ENCODE results near the gene RFTN1. TPM values are rescaled to one million over a fixed set of nuclear protein-coding genes. Genes with fewer than 3 reads are reported as not detected.

The RFTN1 gene
- total RNA-seq, 1 donor from 2014 or later, result 34.7 TPM

DNA sequence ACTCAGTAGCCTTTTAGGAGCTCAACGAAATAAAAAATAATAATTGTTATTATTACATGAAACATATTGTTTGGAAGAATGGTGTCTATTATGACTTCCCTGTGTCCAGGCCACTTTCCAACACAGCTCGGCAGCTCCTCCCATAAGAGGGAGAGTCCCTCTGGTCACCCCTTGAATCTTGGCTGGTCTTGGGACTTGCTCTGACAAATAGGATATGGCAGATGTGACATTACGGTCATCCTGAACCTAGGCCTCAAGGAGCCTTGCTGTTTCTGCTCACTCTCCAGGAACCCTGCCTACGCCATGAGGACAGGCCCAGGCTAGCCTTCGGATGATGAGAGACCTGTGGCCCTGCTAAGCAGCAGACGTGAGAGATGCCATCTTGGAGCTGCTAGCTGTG is 176.7 kb downstream of the RFTN1 start:
- TF ChIP-seq, protein P1, sequence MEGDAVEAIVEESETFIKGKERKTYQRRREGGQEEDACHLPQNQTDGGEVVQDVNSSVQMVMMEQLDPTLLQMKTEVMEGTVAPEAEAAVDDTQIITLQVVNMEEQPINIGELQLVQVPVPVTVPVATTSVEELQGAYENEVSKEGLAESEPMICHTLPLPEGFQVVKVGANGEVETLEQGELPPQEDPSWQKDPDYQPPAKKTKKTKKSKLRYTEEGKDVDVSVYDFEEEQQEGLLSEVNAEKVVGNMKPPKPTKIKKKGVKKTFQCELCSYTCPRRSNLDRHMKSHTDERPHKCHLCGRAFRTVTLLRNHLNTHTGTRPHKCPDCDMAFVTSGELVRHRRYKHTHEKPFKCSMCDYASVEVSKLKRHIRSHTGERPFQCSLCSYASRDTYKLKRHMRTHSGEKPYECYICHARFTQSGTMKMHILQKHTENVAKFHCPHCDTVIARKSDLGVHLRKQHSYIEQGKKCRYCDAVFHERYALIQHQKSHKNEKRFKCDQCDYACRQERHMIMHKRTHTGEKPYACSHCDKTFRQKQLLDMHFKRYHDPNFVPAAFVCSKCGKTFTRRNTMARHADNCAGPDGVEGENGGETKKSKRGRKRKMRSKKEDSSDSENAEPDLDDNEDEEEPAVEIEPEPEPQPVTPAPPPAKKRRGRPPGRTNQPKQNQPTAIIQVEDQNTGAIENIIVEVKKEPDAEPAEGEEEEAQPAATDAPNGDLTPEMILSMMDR (conservative IDR thresholded peaks at IDR 0.05; ENCODE audit: low read depth, low read length), result no peak
- DNase-seq (ENCODE audit: low read depth), result no peak
- no peak overlapping the region for H3K4me3 ChIP-seq (ENCODE audit: low read depth, low read length)

DNA sequence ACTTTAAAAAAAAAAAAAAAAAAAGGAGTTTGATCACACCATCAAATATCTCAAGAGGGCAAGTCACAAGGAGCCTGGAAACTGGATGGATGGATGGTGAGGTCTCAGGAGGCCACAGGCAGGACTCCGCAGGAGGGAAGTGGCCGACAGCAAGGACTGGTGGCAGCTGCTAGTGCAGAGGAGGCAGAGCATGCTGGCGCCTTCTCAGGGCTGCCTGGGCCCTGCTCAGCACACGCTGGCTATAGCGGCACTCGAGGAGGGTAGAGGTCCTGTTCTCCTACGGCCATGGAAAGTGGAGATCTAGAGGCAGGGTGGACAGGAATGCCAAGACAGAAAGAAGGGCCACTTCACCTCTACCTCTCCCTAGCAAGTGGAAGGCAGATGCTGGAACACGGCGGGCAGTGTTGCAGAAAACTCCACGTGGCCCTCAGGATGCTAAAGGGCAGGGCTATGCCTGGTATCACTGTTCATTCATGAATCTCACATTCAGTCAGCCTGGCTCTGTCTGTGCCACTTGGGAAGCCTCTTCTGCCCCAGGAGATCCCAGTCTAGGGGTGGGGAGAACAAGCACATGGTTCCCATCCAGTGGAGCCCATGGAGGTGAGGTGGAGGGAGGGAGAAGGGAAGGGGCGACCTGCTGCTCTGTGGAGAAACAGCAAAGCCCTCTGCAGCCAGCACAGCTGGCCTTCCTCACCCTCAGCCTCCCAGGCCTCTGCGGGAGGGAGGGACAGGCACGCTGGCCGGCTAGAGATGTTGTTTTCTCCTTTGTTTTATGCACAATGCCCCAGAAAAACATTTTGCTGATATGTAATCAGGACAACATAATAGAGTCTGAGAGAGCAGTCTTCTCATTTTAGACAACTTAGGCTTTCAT is 177.5 kb downstream of the RFTN1 start:
- TF ChIP-seq, protein P1 (conservative IDR thresholded peaks at IDR 0.05; ENCODE audit: low read depth, low read length), result no peak
- H3K4me3 ChIP-seq (ENCODE audit: low read depth, low read length), result no peak overlapping the region
- DNase-seq (ENCODE audit: low read depth), result no peak

DNA sequence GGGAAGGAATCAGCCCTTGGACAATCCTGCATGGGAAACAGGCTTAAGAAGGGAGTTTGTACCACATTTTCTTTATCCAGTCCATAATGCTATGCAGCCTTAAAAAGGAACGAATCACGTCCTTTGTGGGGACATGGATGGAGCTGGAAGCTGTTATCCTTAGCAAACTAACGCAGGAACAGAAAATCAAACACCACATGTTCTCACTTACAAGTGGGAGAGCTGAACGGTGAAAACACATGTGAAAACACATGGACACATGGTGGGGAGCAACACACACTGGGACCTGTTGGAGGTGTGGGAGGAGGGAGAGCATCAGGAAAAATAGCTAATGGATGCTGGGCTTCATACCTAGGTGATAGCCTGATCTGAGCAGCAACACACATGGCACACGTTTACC is 178.2 kb downstream of the RFTN1 start:
- TF ChIP-seq, protein P1 (conservative IDR thresholded peaks at IDR 0.05; ENCODE audit: low read depth, low read length), result no peak
- H3K4me3 ChIP-seq (ENCODE audit: low read depth, low read length), result no peak overlapping the region
- no peak for DNase-seq (ENCODE audit: low read depth)

DNA sequence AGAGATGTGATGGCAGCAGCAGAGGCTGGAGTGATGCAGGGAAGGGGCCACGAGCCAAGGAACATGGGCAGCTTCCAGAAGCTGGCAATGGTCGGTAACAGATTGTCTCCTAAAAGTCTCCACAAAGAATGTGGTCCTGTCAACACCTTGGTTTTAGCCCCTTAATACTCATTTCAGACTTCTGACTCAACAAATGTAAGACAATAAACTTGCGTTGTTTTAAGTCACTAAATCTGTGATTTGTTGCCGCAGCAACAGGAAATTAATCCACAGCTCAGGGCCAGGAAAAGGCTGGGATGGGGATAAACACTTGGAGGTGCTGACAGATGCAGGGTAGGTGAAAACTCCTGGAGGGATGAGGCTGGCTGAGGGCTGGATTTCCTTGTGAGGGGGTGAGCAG is 178.6 kb downstream of the RFTN1 start:
- DNase-seq (ENCODE audit: low read depth), result no peak
- TF ChIP-seq, protein P1 (conservative IDR thresholded peaks at IDR 0.05; ENCODE audit: low read depth, low read length), result no peak
- H3K4me3 ChIP-seq (ENCODE audit: low read depth, low read length), result no peak overlapping the region

DNA sequence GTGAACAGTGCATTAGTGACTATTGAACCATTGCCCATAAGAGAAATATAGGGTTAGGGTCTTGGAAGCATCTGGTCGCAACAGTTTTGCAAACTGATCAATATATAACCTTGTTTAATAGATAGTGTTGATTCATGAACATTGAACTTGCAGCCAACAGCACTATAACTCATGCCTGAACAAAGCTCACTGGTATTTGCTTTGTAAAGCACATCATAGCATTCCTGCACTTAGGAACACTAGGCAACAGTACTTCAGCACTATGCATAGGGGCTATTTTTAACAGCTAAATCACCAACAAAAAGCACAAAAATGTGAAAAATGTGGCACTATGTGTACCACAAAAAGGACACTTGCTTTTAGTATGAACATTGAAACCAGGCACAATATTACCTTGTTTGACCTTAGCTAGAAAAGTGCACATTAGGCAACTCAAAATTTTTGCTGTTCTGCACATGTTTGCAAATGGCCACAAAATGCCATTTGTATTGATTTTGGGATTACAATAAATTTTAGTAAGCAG is 180.5 kb downstream of the RFTN1 start:
- TF ChIP-seq, protein P1 (conservative IDR thresholded peaks at IDR 0.05; ENCODE audit: low read depth, low read length), result no peak
- H3K4me3 ChIP-seq (ENCODE audit: low read depth, low read length), result no peak overlapping the region
- DNase-seq (ENCODE audit: low read depth), result no peak

DNA sequence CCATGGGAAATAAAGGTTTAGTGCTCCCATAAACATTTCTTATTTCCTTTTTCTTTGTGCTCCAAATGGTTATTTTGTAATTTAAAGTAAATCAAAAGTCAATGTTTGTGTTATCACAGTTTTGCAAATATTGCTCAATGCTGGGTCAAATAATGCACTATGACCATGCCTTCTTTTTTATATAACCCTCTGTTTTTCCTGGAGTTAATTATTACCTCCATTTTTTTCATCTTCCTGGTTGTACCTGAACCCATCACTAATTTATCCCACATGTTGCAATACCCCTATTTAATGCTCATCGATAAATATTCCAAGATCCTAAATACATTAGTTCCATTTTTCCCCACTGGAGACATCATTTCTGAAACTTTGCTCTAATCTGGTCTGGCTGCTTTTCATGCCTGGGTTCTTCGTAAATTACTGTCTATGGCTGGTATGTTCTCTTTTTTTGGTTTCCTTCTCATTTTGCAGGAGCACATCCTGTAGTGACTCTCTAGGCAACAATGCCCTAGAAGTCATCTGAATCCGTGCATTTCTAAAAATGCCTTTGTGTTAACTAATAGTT is 182.1 kb downstream of the RFTN1 start:
- DNase-seq (ENCODE audit: low read depth), result no peak
- no peak overlapping the region for H3K4me3 ChIP-seq (ENCODE audit: low read depth, low read length)
- TF ChIP-seq, protein P1 (conservative IDR thresholded peaks at IDR 0.05; ENCODE audit: low read depth, low read length), result no peak

All from epithelial cell of proximal tubule (primary cell).